GM18511 (cell line): ENCODE measurements around the gene PCK2.
A peak's percentile ranks its signal among the peaks of the same experiment; 100 is the strongest.
"Not testable (repeated sequence)": the region's sequence is repeated elsewhere in the genome, so short reads cannot be mapped to it uniquely, and the experiment has no call there.

Source experiments
- ATAC-seq: cut with Tn5 transposase; IDR thresholded peaks from one replicate; pipeline ENCODE4 v1.9.1; 2021; ENCODE audit warnings: mild to moderate bottlenecking, moderate library complexity; ENCODE audit not compliant: unreplicated experiment

Gene PCK2

GRCh38 chr14:24093901-24094840 is at the start of gene PCK2:
TSS of gene PCK2 (plus strand) at chr14:24094311. CDS start at chr14:24094406, 95 bp downstream.
- peak; percentile 54 for ATAC-seq

DNA sequence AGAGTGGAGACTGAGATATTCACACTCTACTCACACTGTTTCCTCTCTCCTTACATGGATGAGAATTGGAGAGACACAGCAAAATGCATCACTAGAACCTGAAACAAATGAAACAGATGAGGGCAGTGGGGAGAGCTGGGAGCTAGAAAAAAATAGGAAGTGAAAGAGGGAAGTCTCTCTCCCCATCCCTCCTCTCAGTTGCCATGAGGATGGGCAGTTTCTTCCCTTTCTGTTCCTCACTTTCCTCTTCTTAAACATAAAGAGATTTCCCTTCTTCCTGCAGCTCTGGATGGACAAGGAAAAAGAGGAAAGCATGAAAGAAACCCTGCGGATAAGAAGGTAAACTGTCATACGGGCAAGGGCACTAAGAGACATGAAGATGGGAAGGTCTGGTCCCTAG is 45.1 kb upstream of the PCK2 start:
- ATAC-seq, result not testable (repeated sequence)

DNA sequence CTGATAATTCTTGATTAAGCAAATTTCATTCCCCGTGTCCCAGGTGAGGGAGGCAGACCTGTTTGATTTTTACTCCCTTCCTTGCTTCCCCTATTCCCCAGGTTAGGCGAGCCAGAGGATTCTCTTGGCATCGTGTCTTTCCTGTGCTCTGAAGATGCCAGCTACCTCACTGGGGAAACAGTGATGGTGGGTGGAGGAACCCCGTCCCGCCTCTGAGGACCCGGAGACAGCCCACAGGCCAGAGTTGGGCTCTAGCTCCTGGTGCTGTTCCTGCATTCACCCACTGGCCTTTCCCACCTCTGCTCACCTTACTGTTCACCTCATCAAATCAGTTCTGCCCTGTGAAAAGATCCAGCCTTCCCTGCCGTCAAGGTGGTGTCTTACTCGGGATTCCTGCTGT is 43.4 kb upstream of the PCK2 start:
- not testable (repeated sequence) for ATAC-seq

- no peak for ATAC-seq
Measured at GRCh38 chr14:24051176-24051788, 42.8 kb upstream of the PCK2 start.

DNA sequence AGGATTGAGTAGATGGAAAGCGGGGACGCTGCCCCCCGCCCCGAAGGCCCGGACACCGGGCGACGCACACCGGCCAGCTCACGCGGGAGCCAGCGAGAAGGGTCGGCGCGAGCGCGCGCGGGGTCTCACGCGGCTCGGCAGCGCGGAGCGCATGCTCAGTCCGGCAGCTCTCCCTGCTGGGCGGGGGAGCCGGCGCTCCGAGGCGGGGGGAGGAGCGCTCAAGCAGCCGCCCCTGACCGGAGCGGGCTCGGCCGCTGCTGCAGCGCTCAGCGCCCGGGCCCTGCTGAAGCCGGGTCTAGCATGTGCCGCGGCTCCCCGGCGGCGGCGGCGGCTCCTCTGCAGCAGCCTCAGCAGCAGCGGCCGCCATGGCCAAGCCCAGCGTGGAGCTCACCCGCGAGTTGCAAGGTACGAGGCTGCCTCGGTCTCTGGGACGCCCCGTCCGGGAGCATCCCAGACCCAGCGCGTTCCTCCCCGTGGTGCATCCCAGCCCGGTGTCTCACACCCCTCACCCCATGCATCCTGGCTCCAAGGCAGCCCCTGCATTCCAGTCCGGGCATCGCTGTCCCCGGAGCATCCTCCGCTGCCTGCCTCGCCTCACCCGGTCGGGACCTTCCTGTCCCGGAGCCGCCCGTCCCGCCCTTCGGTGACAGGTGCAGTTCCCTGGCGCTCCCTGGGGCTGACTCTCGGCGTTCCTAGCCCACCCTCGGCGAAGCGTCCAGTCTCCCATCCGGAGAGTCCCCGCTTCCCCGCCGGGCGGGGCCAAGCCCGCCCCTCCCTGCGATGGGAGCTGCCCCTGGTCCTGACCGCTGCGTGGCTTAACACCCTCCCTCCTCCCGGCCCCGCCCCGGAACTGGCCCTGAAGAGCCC is 42.1 kb upstream of the PCK2 start, which contains the start of gene CARMIL3:
Gene CARMIL3 (plus strand): TSS at position 221 of the 867 bp plus-strand sequence. CDS start 145 bp downstream, at position 366.
- peak; percentile 78 for ATAC-seq

GRCh38 chr14:24052656-24053547 is 41.2 kb upstream of the PCK2 start:
- no peak for ATAC-seq

- no peak for ATAC-seq
Measured at GRCh38 chr14:24053548-24054323, 40.4 kb upstream of the PCK2 start.

DNA sequence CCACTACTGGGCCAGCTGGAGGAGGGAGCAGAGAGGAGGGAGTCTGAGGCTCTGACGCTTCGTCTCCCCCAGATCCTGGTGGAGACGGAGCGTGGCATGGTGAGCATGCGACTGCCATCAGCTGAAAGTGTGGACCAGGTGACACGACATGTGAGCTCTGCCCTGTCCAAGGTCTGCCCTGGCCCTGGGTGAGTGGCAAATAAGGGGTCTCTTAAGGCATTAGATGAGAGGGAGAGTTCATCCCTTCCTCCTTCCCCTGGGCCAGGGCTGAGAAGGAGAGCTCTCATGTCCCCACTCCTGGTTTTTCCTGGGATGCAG is 39.8 kb upstream of the PCK2 start:
- ATAC-seq, result no peak

GRCh38 chr14:24054646-24055045 is 39.5 kb upstream of the PCK2 start:
- ATAC-seq, result no peak

GRCh38 chr14:24055971-24056799 is 37.9 kb upstream of the PCK2 start:
- ATAC-seq, result no peak

DNA sequence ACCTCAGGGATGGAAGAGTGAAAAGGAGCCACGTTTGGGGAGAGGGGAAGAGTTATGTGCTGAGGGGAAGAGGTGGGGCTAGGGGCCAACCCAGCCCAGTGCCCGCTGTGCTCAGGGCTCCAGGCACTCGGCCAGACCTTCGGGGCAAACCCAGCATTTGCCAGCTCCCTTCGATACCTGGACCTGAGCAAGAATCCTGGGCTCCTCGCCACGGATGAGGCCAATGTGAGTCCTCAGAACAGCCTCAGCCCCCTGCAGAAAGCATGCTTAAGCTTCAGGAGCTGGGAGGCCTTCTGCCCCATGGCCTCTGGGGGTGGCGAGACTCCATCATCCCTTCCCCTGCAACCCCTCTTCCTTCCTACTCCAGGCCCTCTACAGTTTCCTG is 37.3 kb upstream of the PCK2 start:
- no peak for ATAC-seq

DNA sequence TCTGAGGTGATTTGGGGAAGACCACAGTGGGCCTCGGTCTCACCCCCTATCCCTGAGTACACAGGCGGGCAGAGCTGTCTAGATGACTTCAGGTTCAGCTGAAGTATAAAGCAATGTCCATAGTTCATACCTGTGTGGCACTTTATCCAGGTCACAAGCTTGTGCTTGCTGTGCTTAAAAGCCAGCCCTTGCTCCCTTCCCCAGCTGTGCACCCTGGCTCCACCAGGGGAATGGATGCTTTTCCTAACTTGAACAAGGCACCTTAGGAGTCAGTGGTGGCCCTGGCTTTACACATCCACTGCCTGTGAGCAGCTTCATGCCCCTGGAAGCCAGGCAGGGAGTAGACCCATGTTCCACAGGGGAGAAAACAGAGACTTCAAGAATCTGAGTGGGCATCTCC is 36.8 kb upstream of the PCK2 start:
- no peak for ATAC-seq

DNA sequence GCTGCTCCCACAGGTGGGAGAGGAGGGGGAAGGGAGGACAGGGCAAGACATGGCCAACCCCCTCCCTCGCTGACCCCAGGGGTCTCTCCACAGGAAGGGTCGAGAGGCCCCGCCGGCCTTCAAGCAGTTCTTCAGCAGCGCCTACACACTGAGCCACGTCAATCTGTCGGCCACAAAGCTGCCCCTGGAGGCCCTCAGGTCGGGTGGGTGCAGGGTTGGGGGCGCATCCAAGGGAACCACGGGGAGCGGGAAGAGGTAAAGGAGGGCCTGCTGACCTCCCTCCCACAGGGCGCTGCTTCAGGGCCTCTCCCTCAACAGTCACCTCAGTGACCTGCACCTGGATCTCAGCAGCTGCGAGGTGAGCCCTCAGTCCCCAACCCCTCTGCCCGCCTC is 36.2 kb upstream of the PCK2 start:
- peak; percentile 11 for ATAC-seq

DNA sequence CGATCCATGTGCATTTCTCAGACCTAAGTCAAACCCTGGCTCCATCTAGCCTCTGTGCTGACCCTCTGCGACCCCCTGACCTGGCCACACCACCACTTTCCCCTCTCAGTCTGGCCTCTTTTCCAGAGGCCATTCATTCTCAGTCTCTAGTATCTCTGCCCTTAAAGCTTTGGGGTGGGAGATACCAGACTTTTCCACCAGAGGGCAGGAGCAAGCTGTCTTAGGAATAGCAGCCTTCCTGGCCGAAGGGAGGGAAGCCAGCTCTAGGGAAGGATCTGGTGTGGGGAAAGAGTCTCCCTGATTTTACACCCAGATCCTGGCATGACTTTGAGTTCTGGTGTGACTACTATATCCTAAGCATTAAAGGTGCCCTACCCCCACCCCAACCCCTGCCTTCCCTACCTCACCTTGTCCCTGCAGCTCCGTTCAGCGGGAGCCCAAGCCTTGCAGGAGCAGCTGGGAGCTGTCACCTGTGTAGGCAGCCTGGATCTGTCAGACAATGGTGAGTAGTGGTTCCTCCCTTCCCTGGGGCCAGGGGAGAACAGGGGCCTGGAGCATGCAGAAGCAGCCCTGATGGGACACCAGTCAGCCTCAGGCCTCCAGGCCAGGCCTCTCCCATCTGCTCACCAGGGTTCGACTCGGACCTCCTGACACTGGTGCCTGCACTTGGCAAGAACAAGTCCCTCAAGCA is 35.7 kb upstream of the PCK2 start:
- ATAC-seq, result peak; percentile 72

DNA sequence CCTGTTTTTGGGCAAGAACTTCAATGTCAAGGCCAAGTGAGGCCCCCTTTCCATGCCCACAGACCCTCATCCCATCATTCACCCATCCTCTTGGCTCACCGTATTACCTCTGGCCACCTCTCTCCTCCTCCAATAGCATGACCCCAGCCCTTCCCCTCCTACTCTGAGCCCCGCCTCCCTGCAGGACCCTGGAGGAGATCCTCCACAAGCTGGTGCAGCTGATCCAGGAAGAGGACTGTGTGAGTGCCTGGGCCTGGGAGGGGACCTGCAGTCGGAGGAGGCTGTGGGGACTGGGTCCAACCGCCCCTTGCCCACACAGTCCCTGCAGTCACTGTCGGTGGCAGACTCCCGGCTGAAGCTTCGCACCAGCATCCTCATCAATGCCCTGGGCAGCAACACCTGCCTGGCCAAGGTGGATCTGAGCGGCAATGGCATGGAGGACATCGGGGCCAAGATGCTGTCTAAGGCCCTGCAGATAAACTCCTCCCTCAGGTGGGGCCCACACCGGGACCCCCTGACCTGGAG is 35.1 kb upstream of the PCK2 start:
- ATAC-seq, result no peak

GRCh38 chr14:24059841-24060388 is 34.2 kb upstream of the PCK2 start:
- ATAC-seq, result no peak

- ATAC-seq, result no peak
Measured at GRCh38 chr14:24060443-24060842, 33.7 kb upstream of the PCK2 start.
